NCI-H1694 treated with DMSO at 0.1 percent for 48 hours (cell line): ENCODE data around the gene AGO3.

Experiments
- DNase-seq: peaks from one replicate; lab custom pipeline; 2025; lab: John Stamatoyannopoulos, UW

AGO3 gene

GRCh38 chr1:36083635-36084496, 153.0 kb downstream of the AGO3 start, which contains the start of gene TEKT2:
Gene TEKT2 (plus strand): TSS chr1:36084094. CDS start chr1:36084922, 828 bp downstream.
- DNase-seq, result peak; percentile 6

- DNase-seq, result no peak
Observed at GRCh38 chr1:36084497-36085115, 153.7 kb downstream of the AGO3 start.

GRCh38 chr1:36085126-36085525, 154.2 kb downstream of the AGO3 start:
- no peak for DNase-seq

GRCh38 chr1:36085686-36086526, 155.0 kb downstream of the AGO3 start:
- no peak for DNase-seq

GRCh38 chr1:36086529-36087232, 155.8 kb downstream of the AGO3 start:
- DNase-seq, result no peak

- DNase-seq, result no peak
Observed at GRCh38 chr1:36087233-36088123, 156.6 kb downstream of the AGO3 start.

- no peak for DNase-seq
Observed at GRCh38 chr1:36088265-36088576, 157.3 kb downstream of the AGO3 start.

- DNase-seq, result peak; percentile 59
Observed at GRCh38 chr1:36088577-36089392, 157.9 kb downstream of the AGO3 start, which contains the start of gene ADPRS. Gene ADPRS (plus strand): TSS chr1:36088892. CDS start chr1:36088905, 13 bp downstream.

- DNase-seq, result no peak
Observed at GRCh38 chr1:36089393-36090121, 158.7 kb downstream of the AGO3 start.

- DNase-seq, result no peak
Observed at GRCh38 chr1:36091141-36091540, 160.2 kb downstream of the AGO3 start.

- no peak for DNase-seq
Observed at GRCh38 chr1:36091698-36092097, 160.8 kb downstream of the AGO3 start.

- peak; percentile 32 for DNase-seq
Observed at GRCh38 chr1:36092166-36092797, 161.4 kb downstream of the AGO3 start.

GRCh38 chr1:36092798-36093185, 161.9 kb downstream of the AGO3 start:
- no peak for DNase-seq

GRCh38 chr1:36093226-36093625, 162.3 kb downstream of the AGO3 start:
- no peak for DNase-seq

- peak; percentile 55 for DNase-seq
Observed at GRCh38 chr1:36093929-36094328, 163.0 kb downstream of the AGO3 start.

- DNase-seq, result no peak
Observed at GRCh38 chr1:36094621-36095061, 163.7 kb downstream of the AGO3 start.

- DNase-seq, result no peak
Observed at GRCh38 chr1:36095760-36096405, 165.0 kb downstream of the AGO3 start.
